PC-9 (cell line): ENCODE measurements around the gene NUP188. TPM values are rescaled to one million over a fixed set of nuclear protein-coding genes. Genes with fewer than 3 reads are reported as not detected.

ENCODE experiments used
- BruUV-seq: library from RNA; stranded (reverse); fragments of 400-500 nt; replicated peaks from 2 replicates; lab custom pipeline; 2021; lab: Mats Ljungman, UMichigan
- CTCF ChIA-PET: fragments of 300-600 bp; sonication (Branson Sonifier 250); formaldehyde crosslinking; loops from one replicate; lab custom pipeline; 2022; ENCODE audit warnings: antibody characterized with exemption; lab: Charles Lee
- POLR2A ChIA-PET: fragments of 300-600 bp; sonication (Branson Sonifier 250); formaldehyde crosslinking; loops from one replicate; lab custom pipeline; 2022; ENCODE audit warnings: antibody characterized with exemption; ENCODE audit not compliant: unreplicated experiment; lab: Charles Lee
- DNase-seq, 2 experiments: peaks; one replicate each; pipeline versions ENCODE4 v3.0.0 to v3.0.0-alpha.2; 2015 to 2022; ENCODE audit warnings: mixed read lengths in 1 of 2
- H2AFZ ChIP-seq: fragments of 200-600 bp; sonication (generic); 2 replicates; pipeline ENCODE4 v1.8.1; 2017; ENCODE audit warnings: antibody characterized with exemption
- H3F3A ChIP-seq: fragments of 200-600 bp; sonication (generic); 2 replicates; pipeline ENCODE4 v1.8.1; 2017; ENCODE audit warnings: antibody characterized with exemption, mild to moderate bottlenecking, low read depth; ENCODE audit not compliant: insufficient read depth
- H3K27ac ChIP-seq: fragments of 200-600 bp; sonication (generic); 2 replicates; pipeline ENCODE4 v1.6.1; 2016; ENCODE audit warnings: mixed run types
- H3K27me3 ChIP-seq: fragments of 200-600 bp; sonication (generic); 2 replicates; pipeline ENCODE4 v1.6.1; 2016; ENCODE audit warnings: low read depth, mixed run types; ENCODE audit not compliant: insufficient read depth
- H3K36me3 ChIP-seq: fragments of 200-600 bp; sonication (generic); 2 replicates; pipeline ENCODE4 v1.6.1; 2016; ENCODE audit warnings: low read depth, mixed run types
- H3K4me1 ChIP-seq: fragments of 200-600 bp; sonication (generic); replicated peaks from 2 replicates; pipeline ENCODE4 v1.6.1; 2016; ENCODE audit warnings: mixed run types; ENCODE audit not compliant: insufficient read depth
- H3K4me2 ChIP-seq: fragments of 200-600 bp; sonication (generic); 2 replicates; pipeline ENCODE4 v1.6.1; 2017; ENCODE audit warnings: mixed run types
- H3K4me3 ChIP-seq: fragments of 200-600 bp; sonication (generic); 2 replicates; pipeline ENCODE4 v1.6.1; 2016; ENCODE audit warnings: mixed run types
- H3K79me2 ChIP-seq: fragments of 200-600 bp; sonication (generic); 2 replicates; pipeline ENCODE4 v1.6.1; 2017; ENCODE audit warnings: low read depth, mixed run types
- H3K9me2 ChIP-seq: fragments of 200-600 bp; sonication (generic); 2 replicates; pipeline ENCODE4 v1.8.1; 2017; ENCODE audit warnings: mild to moderate bottlenecking; ENCODE audit not compliant: insufficient read depth
- H3K9me3 ChIP-seq: fragments of 200-600 bp; sonication (generic); 2 replicates; pipeline ENCODE4 v1.8.1; 2016; ENCODE audit warnings: low read depth; ENCODE audit not compliant: insufficient read depth
- H4K20me1 ChIP-seq: fragments of 200-600 bp; sonication (generic); 2 replicates; pipeline ENCODE4 v1.8.1; 2017; ENCODE audit not compliant: insufficient read depth
- CTCF ChIP-seq: fragments of 200-600 bp; sonication (generic); conservative IDR thresholded peaks from 2 replicates; pipeline ENCODE4 v1.6.1; 2017; ENCODE audit warnings: mixed run types, antibody characterized with exemption, mild to moderate bottlenecking, moderate library complexity
- EZH2 ChIP-seq: fragments of 200-600 bp; sonication (generic); IDR thresholded peaks from 2 replicates; pipeline ENCODE4 v1.8.0; 2017; ENCODE audit warnings: antibody characterized with exemption, low read depth
- intact Hi-C: fragments of 100-400 bp; cut with micrococcal nuclease; formaldehyde crosslinking; loops from one replicate; pipeline ENCODE4 v1.10.0; 2022; ENCODE audit not compliant: unreplicated experiment
- total RNA-seq: library from RNA; stranded (reverse); gene quantifications from 2 replicates; pipeline ENCODE4 v1.2.3, GENCODE V29; 2021

Gene NUP188
- total RNA-seq, 1 experiment from 2014 or later, result 90.0 TPM

GRCh38 chr9:129013674-129014073, 66.2 kb downstream of the NUP188 start:
- Histone ChIP-seq H3K27me3 (no peaks in the 10 kb centered on the region), H3F3A (peaks cover 7% of the 10 kb centered on the region), H3K27ac (no peak overlapping the region), H3K36me3 (peaks cover 13% of the 10 kb centered on the region; the same call in 1 of the 2 replicates), H3K9me3 (no peaks in the 10 kb centered on the region), H2AFZ (no peak overlapping the region), H3K79me2 (no peaks in the 10 kb centered on the region), H3K4me3 (no peak overlapping the region), H3K4me1 (no peaks in the 10 kb centered on the region), H3K9me2 (no peaks in the 10 kb centered on the region), H3K4me2 (no peak overlapping the region), H4K20me1 (peaks cover 12% of the 10 kb centered on the region; the same call in 1 of the 2 replicates)
- no peak for DNase-seq
- TF ChIP-seq EZH2, result no peak
- no peak for TF ChIP-seq CTCF
- BruUV-seq, result no TSS peak
- POLR2A ChIA-PET, result no interaction called here
- intact Hi-C loops, result no loop called here
- CTCF ChIA-PET, result no interaction called here

GRCh38 chr9:129014124-129014523, 66.6 kb downstream of the NUP188 start:
- no peak for TF ChIP-seq CTCF
- TF ChIP-seq EZH2, result no peak
- Histone ChIP-seq H3K4me3 (no peak overlapping the region), H3F3A (peaks cover 7% of the 10 kb centered on the region), H4K20me1 (peaks cover 12% of the 10 kb centered on the region; the same call in 1 of the 2 replicates), H3K9me2 (no peaks in the 10 kb centered on the region), H3K9me3 (no peaks in the 10 kb centered on the region), H3K4me1 (no peaks in the 10 kb centered on the region), H3K27me3 (no peaks in the 10 kb centered on the region), H2AFZ (no peak overlapping the region), H3K27ac (no peak overlapping the region), H3K36me3 (peaks cover 13% of the 10 kb centered on the region; the same call in 1 of the 2 replicates), H3K4me2 (no peak overlapping the region), H3K79me2 (no peaks in the 10 kb centered on the region)
- CTCF ChIA-PET, result no interaction called here
- DNase-seq, result no peak
- no TSS peak for BruUV-seq
- intact Hi-C loops, result no loop called here
- POLR2A ChIA-PET, result no interaction called here

- no TSS peak for BruUV-seq
- no peak overlapping the region for H3K27ac ChIP-seq
- TF ChIP-seq CTCF (no peak), EZH2 (no peak)
These were observed 67.1 kb downstream of the NUP188 start for GRCh38 chr9:129014608-129015007.

More at GRCh38 chr9:129014608-129015007, 67.1 kb downstream of the NUP188 start:
- H3K4me1 ChIP-seq, result no peaks in the 10 kb centered on the region
- H3K9me2 ChIP-seq, result no peaks in the 10 kb centered on the region
- no peaks in the 10 kb centered on the region for H3K79me2 ChIP-seq
- POLR2A ChIA-PET, result interaction anchor here (0.7 kb wide), 1 partner anchor 9 kb away, joined by 7 read pairs; no protein-coding TSS in a partner anchor
- intact Hi-C loops, result no loop called here
- DNase-seq, result no peak
- H3K9me3 ChIP-seq, result no peaks in the 10 kb centered on the region
- H3F3A ChIP-seq, result peaks cover 7% of the 10 kb centered on the region
- no peak overlapping the region for H3K4me2 ChIP-seq
- no peaks in the 10 kb centered on the region for H3K27me3 ChIP-seq
- CTCF ChIA-PET, result no interaction called here
- peaks cover 13% of the 10 kb centered on the region; the same call in 1 of the 2 replicates for H3K36me3 ChIP-seq
- no peak overlapping the region for H3K4me3 ChIP-seq
- H4K20me1 ChIP-seq, result peaks cover 12% of the 10 kb centered on the region; the same call in 1 of the 2 replicates
- H2AFZ ChIP-seq, result no peak overlapping the region
